Measurements from ENCODE around the gene TMEM242. TPM values are rescaled to one million over a fixed set of nuclear protein-coding genes. Genes with fewer than 3 reads are reported as not detected.

TMEM242 gene
- total and polyA plus RNA-seq, 2 of the 4 experiments (the other 2 are of a cell fraction): 2.3 to 4.6 TPM

- Histone ChIP-seq H4K5ac (ENCODE audit: low read depth, low read length) (no peak overlapping the region), H2AK9ac (replicated peaks; ENCODE audit: low read depth, low read length, poor library complexity) (no peak overlapping the region), H3K9me1 (ENCODE audit: insufficient read depth, low read length) (peaks cover 3% of the 10 kb centered on the region; the same call in 1 of the 2 replicates), H3K4ac (ENCODE audit: low read depth, low read length) (no peak overlapping the region), H3K27me3 (ENCODE audit: control insufficient read depth, insufficient read depth, low read length) (peaks cover 13% of the 10 kb centered on the region; the same call in 1 of the 2 replicates), H4K91ac (ENCODE audit: insufficient read depth, low read depth, low read length) (no peak overlapping the region), H3K14ac (replicated peaks; ENCODE audit: low read depth, low read length) (no peak overlapping the region), H3K79me1 (ENCODE audit: low read depth in 1 of 2, low read length in 2 of 2) (no peaks in the 10 kb centered on the region), H2AFZ (replicated peaks; ENCODE audit: low read length, poor library complexity) (no peak overlapping the region), H3K18ac (ENCODE audit: low read depth, low read length) (no peak overlapping the region), H4K20me1 (ENCODE audit: insufficient read depth, low read length) (no peaks in the 10 kb centered on the region), H3K23ac (ENCODE audit: low read depth, low read length) (no peak overlapping the region), H3K4me1 (ENCODE audit: control insufficient read depth, insufficient read depth, low read length) (peaks cover 6% of the 10 kb centered on the region), H2BK5ac (ENCODE audit: low read depth, low read length, poor library complexity, severe bottlenecking) (no peak overlapping the region), H3K4me2 (ENCODE audit: low read depth, low read length) (no peak overlapping the region), H2AK5ac (ENCODE audit: low read depth, low read length) (no peak overlapping the region), H3K36me3 (ENCODE audit: control insufficient read depth, insufficient read depth, low read length) (no peaks in the 10 kb centered on the region), H2BK20ac (ENCODE audit: low read depth, low read length) (no peak overlapping the region), H3K56ac (ENCODE audit: extremely low read depth, insufficient read depth, low read length) (no peak overlapping the region), H3K9ac (ENCODE audit: low read depth, low read length) (no peak overlapping the region), H2BK15ac (ENCODE audit: low read depth, low read length) (no peak overlapping the region), H4K8ac (ENCODE audit: low read depth in 2 of 2, low read length in 2 of 2) (no peak overlapping the region), H3K4me3 (ENCODE audit: insufficient read depth, low read depth, low read length) (no peak overlapping the region), H3K27ac (ENCODE audit: insufficient read depth, low read length) (no peak overlapping the region), H3K9me3 (ENCODE audit: control insufficient read depth, insufficient read depth, low read length) (no peaks in the 10 kb centered on the region), H2BK120ac (ENCODE audit: low read depth, low read length) (no peak overlapping the region)
- TF ChIP-seq MXI1 (IDR thresholded peaks at IDR 0.05; ENCODE audit: borderline replicate concordance, low read depth, low read length) (no peak), RCOR1 (IDR thresholded peaks at IDR 0.05; ENCODE audit: insufficient replicate concordance, low read length) (no peak), CEBPB (IDR thresholded peaks at IDR 0.05; ENCODE audit: low read depth, low read length) (no peak), BHLHE40 (IDR thresholded peaks at IDR 0.05; ENCODE audit: low read depth, low read length) (no peak), MAZ (IDR thresholded peaks at IDR 0.05; ENCODE audit: borderline replicate concordance, low read depth, low read length) (no peak), RAD21 (IDR thresholded peaks at IDR 0.05; ENCODE audit: low read length) (no peak), POLR2A (IDR thresholded peaks at IDR 0.05; ENCODE audit: low read depth, low read length) (no peak)
- TF ChIP-seq, protein P1, sequence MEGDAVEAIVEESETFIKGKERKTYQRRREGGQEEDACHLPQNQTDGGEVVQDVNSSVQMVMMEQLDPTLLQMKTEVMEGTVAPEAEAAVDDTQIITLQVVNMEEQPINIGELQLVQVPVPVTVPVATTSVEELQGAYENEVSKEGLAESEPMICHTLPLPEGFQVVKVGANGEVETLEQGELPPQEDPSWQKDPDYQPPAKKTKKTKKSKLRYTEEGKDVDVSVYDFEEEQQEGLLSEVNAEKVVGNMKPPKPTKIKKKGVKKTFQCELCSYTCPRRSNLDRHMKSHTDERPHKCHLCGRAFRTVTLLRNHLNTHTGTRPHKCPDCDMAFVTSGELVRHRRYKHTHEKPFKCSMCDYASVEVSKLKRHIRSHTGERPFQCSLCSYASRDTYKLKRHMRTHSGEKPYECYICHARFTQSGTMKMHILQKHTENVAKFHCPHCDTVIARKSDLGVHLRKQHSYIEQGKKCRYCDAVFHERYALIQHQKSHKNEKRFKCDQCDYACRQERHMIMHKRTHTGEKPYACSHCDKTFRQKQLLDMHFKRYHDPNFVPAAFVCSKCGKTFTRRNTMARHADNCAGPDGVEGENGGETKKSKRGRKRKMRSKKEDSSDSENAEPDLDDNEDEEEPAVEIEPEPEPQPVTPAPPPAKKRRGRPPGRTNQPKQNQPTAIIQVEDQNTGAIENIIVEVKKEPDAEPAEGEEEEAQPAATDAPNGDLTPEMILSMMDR (conservative IDR thresholded peaks at IDR 0.05; ENCODE audit: low read depth, low read length): no peak
- ChIA-PET POLR2A (ENCODE audit: unreplicated experiment) (no interaction called here), CTCF (no interaction called here)
- intact Hi-C loops (cut with micrococcal nuclease) (no loop called here), in situ Hi-C loops (cut with MboI; ENCODE audit: low sequenced_read_pairs) (no loop called here), dilution Hi-C loops (cut with HindIII; ENCODE audit: low sequenced_read_pairs, unreplicated experiment) (no loop called here)
- BruUV-seq (replicated peaks): no TSS peak
- ATAC-seq (ENCODE audit: low read depth): no peak
- no peak for DNase-seq
- WGBS, 2 experiments (ENCODE audit: extremely low coverage in 2 of 2, insufficient read length in 1 of 2): 94% methylated on average over 6 of the region's 13 CpGs; no CpG with 5 or more reads in 1 of the 2 experiments
Observed at GRCh38 chr6:157264701-157265100, 58.6 kb downstream of the TMEM242 start.
